HG02798 (cell line): ENCODE measurements around the gene HHAT.

Experiments
- ATAC-seq: cut with Tn5 transposase; IDR thresholded peaks from one replicate; pipeline ENCODE4 v1.9.1; 2021; ENCODE audit warnings: mild to moderate bottlenecking; ENCODE audit not compliant: unreplicated experiment, poor library complexity

The HHAT gene

DNA sequence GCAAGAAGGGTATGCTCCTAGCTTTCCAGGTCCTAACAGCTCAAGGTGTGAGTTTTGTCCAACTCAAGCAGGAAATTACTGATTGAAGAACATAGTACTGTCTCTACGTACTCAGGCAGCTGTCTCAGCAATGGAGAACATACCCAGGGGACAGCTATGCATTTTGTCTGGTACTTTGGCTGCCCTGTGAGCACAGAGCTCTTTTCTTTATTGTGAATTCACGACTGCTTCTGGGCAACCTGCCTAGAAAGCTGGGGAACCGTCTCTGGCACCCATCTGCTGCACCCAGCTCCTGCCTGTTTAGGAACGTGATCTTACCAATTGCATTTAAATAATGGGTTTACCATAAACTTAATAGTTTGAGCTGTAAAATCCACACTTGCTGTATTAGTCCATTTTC lies 258.1 kb downstream of the HHAT start:
- no peak for ATAC-seq

DNA sequence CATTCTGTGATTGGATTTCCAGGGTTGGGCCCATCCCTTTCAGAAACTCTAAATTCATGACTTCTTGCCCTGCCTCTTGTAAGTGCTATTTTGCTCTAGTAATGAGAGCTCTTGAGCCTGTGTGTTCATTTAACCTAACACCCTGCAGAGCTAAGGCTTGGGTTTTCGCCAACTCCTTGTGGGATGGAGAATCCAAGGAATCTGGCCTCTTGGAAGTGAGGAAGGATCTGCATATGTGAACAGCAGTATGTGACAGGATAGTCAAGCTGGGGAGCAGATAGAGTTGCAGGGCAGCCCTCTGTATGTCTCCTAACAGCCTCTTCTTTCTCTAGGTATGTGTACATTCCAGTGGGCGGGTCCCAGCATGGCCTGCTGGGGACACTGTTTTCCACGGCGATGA lies 258.9 kb downstream of the HHAT start:
- no peak for ATAC-seq

GRCh38 chr1:210588357-210588756 lies 259.7 kb downstream of the HHAT start:
- no peak for ATAC-seq

- ATAC-seq, result no peak
These were observed 260.2 kb downstream of the HHAT start for GRCh38 chr1:210588946-210589345.

DNA sequence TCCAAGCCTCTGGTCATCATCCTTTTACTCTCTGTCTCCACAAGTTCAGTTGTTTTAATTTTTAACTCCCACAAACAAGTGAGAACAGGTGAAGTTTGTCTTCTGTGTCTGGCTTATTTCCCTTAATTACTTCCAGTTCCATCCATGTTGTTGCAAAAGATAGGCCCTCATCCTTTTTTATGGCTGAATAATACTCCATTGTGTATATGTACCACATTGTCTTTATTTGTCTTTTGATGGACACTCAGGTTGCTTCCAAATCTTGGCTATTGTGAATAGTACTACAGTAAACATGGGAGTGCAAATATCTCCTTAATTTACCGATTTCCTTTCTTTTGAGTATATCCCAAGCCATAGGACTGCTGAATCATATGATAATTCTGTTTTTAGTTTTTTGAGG lies 262.5 kb downstream of the HHAT start:
- ATAC-seq, result no peak

GRCh38 chr1:210594605-210595004 lies 265.9 kb downstream of the HHAT start:
- no peak for ATAC-seq

DNA sequence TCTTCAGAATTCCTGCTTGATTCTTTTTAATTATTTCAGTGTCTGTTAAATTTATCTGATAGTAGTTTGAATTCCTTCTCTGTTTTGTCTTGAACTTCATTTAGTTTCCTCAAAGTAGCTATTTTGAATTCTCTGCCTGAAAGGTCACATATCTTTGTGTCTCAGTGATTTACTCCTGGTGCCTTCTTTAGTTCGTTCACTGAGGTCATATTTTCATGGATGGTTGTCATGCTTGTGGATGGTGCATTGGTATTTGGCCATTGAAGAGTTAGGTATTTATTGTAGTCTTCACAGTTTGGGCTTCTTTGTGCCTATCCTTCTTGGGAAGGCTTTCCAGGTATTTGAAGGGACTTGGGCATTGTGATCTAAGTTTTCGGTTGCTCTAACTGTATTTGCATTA lies 267.9 kb downstream of the HHAT start:
- ATAC-seq, result no peak

DNA sequence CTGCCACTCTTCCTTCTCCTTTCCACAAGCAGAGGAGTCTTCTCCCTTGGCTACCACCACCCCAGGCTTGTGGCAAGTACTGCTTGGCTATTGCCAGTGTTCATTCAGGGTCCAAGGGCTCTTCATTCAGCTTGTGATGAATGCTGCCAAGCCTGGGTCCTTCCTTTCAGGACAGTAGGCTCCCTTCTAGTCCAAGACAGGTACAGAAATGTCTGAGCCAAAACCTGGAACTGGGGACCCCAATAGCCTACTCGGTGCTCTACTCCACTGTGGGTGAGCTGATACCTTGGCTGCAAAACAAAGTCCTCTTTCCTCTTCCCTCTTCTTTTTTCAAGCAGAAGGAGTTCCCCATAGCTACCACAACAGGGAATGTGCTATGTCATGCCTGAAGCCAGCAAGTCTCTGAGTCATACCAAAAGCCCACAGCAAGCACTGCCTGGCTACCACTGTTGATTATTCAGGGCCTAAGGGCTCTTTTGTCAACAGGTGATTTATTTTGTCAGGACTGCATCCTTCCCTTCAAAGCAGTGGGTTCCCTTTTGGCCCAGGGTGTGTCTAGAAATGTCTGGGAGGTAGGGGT lies 268.9 kb downstream of the HHAT start:
- ATAC-seq, result peak; percentile 88

DNA sequence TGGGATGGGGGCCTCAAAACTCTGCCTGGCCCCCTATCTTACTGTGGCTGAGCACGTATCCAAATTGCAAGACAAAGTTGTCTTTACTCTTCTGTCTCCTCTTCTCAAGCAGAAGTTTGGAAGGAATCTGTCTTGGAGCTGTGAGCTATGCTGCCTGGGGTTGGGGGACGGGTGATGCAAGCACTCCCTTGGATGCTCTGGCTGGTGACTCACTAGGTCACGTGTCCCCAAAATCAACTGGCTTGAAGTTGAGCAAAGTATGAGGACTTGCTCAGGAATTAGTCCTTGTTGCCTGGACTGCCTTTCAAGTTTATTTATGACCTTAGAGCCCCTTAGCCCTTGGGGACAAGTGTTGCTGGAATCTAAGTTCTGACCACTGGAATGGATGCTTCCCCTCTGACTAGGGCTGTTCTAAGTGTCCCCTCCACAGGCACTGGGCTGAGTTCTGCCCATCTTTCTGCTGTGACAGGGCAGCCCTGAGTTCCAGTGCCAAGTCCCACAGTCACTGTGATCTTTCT lies 269.5 kb downstream of the HHAT start:
- ATAC-seq, result peak; percentile 18

DNA sequence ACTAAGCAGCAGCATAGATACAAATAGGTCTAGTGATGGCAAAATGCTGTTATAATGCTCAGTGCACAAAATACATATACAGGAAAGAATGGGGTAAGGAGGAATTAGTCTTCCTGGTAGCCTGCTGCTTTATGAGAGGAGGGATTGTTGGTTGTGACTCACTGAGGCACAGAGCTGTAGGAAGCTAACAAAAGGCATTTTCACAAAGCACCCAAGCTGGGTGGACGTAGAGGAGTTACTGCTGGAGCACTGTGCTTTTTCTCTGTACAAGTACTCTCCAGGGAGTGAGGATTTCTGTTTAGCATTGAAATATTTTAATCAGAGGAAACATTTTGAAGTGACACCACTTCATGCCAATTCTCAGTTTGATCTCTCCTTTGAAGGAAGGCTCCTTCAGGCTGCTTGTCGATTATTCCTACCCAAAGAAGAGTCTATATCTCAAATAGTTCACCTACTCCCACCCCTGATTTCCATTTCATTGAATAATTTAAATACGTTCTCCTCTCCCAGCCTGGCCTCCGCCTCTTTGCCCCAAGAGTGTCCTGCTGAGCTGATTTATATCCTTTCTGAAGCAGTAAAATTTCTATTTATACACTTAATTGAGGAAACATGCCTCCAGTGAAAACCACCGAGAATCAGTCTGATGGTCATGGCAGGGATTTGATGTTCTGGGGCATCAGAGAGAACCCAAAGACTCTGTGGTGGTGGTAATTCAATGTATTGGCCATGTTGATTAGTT lies 271.9 kb downstream of the HHAT start:
- ATAC-seq, result no peak

DNA sequence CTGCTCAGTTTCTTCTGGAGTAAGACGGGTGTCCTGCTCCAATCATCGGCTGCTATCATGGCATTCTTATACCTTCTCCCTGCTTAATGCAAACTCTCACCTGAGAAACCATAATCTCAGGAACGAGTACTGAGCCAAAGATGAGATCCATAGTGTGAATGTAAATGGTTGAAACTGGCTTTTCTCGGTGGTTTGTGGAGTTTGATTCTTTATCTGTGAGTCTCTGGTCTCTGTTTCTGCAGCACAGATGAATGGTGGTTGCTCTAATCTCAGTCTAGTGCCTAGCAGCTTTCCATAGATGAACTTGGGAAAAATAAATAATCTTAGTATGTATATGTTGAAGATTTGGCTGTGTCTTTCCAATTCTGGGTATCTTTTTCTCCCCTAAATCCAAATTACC lies 274.4 kb downstream of the HHAT start:
- no peak for ATAC-seq

- no peak for ATAC-seq
These were observed 276.4 kb downstream of the HHAT start for GRCh38 chr1:210605099-210605498.

DNA sequence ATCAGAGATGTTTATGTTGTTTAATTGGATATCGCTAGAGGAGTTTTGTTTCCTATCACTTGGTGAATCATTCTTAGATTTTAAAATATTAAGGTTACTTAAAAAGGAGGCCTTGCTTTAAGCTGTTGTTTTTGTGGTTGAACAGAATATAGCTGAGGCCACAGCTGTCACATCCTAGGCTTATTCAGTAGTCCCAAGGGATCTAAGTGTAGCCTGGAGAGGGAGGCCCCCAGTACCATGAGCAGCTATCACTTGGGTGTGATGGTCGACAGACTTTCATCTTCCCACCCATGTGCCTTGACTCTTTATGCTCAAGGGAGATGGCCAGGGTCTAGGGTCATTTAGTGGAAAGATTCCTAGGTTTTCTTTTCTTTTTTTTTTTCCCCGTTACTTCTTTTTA lies 278.7 kb downstream of the HHAT start:
- no peak for ATAC-seq

DNA sequence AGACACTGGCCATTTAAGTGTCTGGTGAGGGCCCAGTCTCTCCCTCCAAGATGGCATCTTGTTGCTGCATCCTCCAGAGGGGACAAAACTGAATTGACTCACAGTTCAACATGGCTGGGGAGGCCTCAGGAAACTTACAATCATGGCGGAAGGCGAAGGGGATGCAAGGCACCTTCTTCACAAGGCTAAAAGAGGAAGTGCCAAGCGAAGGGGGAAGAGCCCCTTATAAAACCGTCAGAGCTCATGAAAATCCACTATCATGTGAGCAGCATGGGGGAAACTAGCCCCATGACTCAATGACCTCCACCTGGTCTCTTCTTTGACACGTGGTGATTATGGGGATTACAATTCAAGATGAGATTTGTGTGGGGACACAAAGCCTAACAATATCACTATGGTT lies 280.1 kb downstream of the HHAT start:
- no peak for ATAC-seq

DNA sequence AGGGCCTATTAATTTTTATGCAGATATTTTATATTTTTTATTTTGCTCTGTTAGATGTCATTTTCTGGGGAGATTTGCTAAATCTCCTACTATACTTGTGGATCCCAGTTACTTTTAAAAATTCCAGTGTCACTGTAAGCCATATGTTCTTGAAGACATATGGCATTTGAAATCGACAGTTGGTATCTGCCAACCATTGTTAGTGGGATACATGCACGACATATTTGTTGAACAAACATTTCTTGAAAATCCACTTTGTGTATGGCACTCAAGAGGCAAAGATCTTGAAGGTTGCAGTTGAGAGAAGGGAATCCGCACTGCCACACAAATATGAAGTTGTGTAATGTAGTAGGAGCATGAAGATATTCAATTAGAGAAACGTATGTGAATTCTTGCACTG lies 287.7 kb downstream of the HHAT start:
- no peak for ATAC-seq

DNA sequence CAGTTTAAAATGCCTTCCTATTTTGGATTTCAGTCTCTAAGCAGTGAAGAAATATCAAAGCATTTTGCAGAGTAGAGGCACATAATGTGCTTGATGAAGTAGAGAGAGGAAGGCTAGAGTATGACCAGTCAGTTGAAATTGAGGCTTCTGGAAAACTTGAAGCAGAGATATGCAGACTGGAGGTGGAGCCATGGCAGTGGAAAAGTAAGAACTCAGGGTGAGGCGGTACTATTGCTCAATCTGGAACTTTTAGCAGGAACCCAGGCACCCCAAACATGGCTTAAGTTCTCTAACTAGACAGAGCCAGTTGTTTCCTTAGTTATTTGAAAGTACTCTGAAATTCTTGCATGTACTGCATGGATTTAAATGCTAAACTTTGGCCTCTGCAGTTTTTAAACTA lies 288.6 kb downstream of the HHAT start:
- ATAC-seq, result no peak

DNA sequence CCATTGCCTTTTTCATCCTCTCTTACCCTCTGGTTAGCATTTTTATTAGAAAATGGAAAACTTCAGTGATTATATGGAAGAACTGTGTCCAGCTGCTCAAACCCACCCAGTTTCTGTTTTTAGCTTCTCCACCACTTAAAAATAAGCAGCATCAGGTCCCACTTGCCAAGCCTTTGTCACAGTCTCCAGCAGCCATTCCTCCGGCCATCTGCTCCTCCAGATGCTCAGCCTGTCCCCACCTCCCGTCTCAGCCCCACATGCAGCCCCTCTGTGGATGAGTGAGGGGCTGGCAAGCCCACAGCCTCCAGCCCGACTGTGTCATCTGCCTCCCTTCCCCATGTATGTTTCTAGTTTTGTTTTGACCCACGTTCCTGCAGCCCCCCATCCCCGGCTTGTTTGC lies 289.7 kb downstream of the HHAT start:
- ATAC-seq, result no peak

DNA sequence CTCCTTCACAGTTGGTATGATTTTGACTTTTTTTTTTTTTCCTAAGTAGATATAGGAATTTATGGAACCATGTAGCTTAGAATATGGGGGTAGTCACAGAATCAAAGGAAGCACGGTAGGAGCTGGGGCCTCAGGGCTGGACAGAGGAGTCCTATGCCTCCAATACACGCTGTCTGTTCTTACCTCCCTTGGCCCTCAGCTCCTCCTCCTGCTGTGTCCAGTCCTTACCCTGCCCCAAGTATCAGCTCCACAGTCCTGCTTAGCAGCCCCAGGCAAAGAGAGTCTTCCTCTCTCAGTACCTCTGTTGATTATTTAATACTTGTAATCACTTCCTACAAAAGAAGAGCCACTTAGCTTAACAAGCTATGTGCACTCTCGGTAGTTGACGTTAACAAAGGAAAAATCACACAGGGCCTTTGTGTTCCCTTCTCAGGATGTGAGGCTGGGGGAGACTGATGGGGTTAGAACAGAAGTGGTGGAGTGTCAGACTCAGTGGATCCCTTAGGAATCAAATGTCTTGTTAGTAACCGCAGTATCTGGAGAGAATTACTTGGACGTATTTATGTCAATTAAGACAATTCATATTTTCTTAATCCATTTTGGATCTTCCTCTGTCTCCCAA lies 292.3 kb downstream of the HHAT start:
- ATAC-seq, result no peak

- ATAC-seq, result no peak
These were observed 293.0 kb downstream of the HHAT start for GRCh38 chr1:210621712-210622111.

DNA sequence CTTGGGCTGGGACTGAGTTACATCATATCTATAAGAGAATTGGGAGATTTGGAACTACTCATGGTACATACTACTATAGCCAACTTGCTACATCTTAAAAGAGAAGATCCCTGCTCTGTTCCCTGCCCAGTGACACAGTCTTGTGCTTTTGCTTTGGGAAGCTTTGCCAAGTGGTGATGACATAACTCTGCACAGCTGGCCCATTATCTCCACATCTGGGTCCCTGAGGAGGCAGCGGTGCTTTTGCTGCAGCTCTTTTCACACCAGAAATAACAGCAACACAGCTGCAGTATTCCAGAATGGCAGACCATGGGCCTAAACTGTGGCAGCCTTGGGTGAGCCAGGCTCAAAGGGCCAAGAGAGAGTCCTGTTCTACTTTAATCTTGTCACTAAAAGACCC lies 296.0 kb downstream of the HHAT start:
- no peak for ATAC-seq

GRCh38 chr1:210625715-210626114 lies 297.0 kb downstream of the HHAT start:
- no peak for ATAC-seq

GRCh38 chr1:210626341-210626740 lies 297.6 kb downstream of the HHAT start:
- no peak for ATAC-seq
